WERI-Rb-1 (cell line): Measurements from ENCODE around the gene MTMR11.
"Not testable (repeated sequence)": the region's sequence is repeated elsewhere in the genome, so short reads cannot be mapped to it uniquely, and the experiment has no call there.

Source experiments
- DNase-seq: peaks from one replicate; pipeline ENCODE4 v3.0.0-alpha.2; 2020
- H3K27ac ChIP-seq: fragments of 250-450 bp; sonication (Bioruptor Pico); 2 replicates; pipeline ENCODE4 v1.5.1; 2020; ENCODE audit warnings: mild to moderate bottlenecking, moderate library complexity
- H3K27me3 ChIP-seq: fragments of 250-450 bp; sonication (Bioruptor Pico); 2 replicates; pipeline ENCODE4 v1.5.1; 2021; ENCODE audit warnings: mild to moderate bottlenecking, low read depth, moderate library complexity; ENCODE audit not compliant: insufficient read depth, severe bottlenecking
- H3K36me3 ChIP-seq: fragments of 250-450 bp; sonication (Bioruptor Pico); 2 replicates; pipeline ENCODE4 v1.5.1; 2020; ENCODE audit warnings: mild to moderate bottlenecking, moderate library complexity
- H3K4me3 ChIP-seq: 2 replicates; pipeline ENCODE4 v1.5.1; 2011; ENCODE audit warnings: low read depth, mild to moderate bottlenecking, control low read depth, low read length
- H3K9me3 ChIP-seq: fragments of 250-450 bp; sonication (Bioruptor Pico); 2 replicates; pipeline ENCODE4 v1.5.1; 2021; ENCODE audit warnings: mild to moderate bottlenecking, moderate library complexity; ENCODE audit not compliant: severe bottlenecking
- CTCF ChIP-seq: IDR thresholded peaks from 2 replicates; pipeline ENCODE4 v1.5.1; 2011; ENCODE audit warnings: low read depth, mild to moderate bottlenecking, control low read depth, inconsistent platforms, low read length

MTMR11 gene

GRCh38 chr1:149942207-149942606 is 5.5 kb upstream of the MTMR11 start:
- DNase-seq, result peak; percentile 93
- peak overlapping the region; percentile 33 for H3K4me3 ChIP-seq
- H3K36me3 ChIP-seq, result peaks cover 38% of the 10 kb centered on the region
- peak overlapping the region; percentile 52 for H3K27ac ChIP-seq
- H3K9me3 ChIP-seq, result no peaks in the 10 kb centered on the region
- no peaks in the 10 kb centered on the region for H3K27me3 ChIP-seq
- TF ChIP-seq CTCF, result peak; percentile 82

- no peaks in the 10 kb centered on the region for H3K27me3 ChIP-seq
- peaks cover 20% of the 10 kb centered on the region for H3K36me3 ChIP-seq
- H3K4me3 ChIP-seq, result no peak overlapping the region
- no peak overlapping the region for H3K27ac ChIP-seq
- DNase-seq, result no peak
- H3K9me3 ChIP-seq, result no peaks in the 10 kb centered on the region
- TF ChIP-seq CTCF, result no peak
Observed at GRCh38 chr1:149940427-149940826, 3.7 kb upstream of the MTMR11 start.

GRCh38 chr1:149938668-149939003 is 2.0 kb upstream of the MTMR11 start:
- not testable (repeated sequence) for H3K9me3 ChIP-seq, DNase-seq, H3K4me3 ChIP-seq, H3K27ac ChIP-seq, H3K27me3 ChIP-seq, H3K36me3 ChIP-seq

GRCh38 chr1:149937759-149938158 is 1.1 kb upstream of the MTMR11 start:
- H3K27me3 ChIP-seq, result no peaks in the 10 kb centered on the region
- no peak for DNase-seq
- no peak overlapping the region for H3K4me3 ChIP-seq
- no peak overlapping the region for H3K27ac ChIP-seq
- H3K9me3 ChIP-seq, result no peaks in the 10 kb centered on the region
- H3K36me3 ChIP-seq, result no peaks in the 10 kb centered on the region
- TF ChIP-seq CTCF, result no peak

DNA sequence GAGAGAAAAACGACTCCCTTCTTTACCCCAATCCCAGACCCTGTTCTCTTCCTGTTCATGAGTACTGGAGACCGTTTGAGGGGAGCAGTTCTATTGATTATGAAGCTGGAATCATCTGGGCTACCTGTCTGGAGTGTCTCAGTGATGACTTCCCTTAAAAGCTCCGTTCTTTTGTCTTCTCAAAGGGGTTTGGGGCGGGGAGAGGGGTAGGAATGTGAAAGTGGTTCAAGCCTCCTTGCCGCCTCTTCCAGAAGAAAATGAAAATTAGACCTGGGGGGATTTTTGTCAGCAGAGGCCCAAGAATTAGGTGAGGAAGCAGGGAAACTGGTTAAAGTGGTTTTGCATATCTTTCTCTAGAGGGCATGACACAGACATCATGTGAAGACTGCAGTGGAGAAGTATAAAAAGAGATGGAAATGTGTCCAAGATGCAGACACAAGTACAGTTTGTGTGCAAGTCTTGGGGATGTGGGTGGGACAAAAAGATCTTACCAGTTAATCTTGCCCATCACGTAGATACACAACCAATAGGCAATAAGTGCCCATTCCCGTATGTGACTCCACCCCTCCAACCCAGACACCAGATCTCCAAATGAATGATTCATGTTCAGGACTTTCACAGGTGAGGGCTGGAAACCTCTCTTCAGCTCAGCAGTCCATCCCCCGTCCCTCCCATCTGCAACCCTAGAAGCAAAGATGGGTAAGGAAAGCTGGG is 470 bp upstream of the MTMR11 start:
- H3K27me3 ChIP-seq, result no peaks in the 10 kb centered on the region
- H3K27ac ChIP-seq, result no peak overlapping the region
- H3K36me3 ChIP-seq, result no peaks in the 10 kb centered on the region
- no peak overlapping the region for H3K4me3 ChIP-seq
- no peak for TF ChIP-seq CTCF
- DNase-seq, result no peak
- no peaks in the 10 kb centered on the region for H3K9me3 ChIP-seq

DNA sequence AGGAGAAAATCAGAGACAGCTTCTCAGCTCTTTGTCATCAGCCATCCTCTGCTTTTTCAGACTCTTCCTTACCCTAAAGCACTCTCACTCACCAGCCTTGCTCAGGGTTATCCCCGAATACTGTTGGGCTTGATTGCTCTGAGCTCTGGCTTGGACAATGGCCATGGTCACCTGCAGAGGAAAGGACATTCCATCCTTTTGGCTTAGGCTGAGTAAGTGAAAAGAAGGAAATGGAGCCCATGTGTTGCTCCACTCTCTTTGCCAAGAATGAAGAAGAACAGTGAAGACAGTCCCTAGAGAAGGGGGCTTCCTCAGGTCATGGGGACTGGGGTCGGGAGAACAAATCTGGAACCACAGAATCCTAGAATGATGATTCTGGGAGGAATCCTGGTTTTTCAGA is 2.3 kb downstream of the MTMR11 start:
- no peak overlapping the region for H3K27ac ChIP-seq
- no peaks in the 10 kb centered on the region for H3K36me3 ChIP-seq
- TF ChIP-seq CTCF, result no peak
- H3K27me3 ChIP-seq, result no peaks in the 10 kb centered on the region
- no peak overlapping the region for H3K4me3 ChIP-seq
- no peak for DNase-seq
- H3K9me3 ChIP-seq, result peaks cover 1% of the 10 kb centered on the region
